ENCODE results near the gene AAGAB. TPM values are rescaled to one million over a fixed set of nuclear protein-coding genes. Genes with fewer than 3 reads are reported as not detected.

AAGAB gene
- total RNA-seq: 33.8 and 35.7 TPM in 2 replicates

GRCh38 chr15:67254238-67255175, at the start of gene AAGAB, which contains the start of gene IQCH:
Gene AAGAB (minus strand): TSS chr15:67254661. CDS start chr15:67254631, 30 bp downstream.
Gene IQCH (plus strand): TSS chr15:67254786. CDS start chr15:67254897, 111 bp downstream.

Other genes with a start within 250 kb of the AAGAB start
- 63.0 and 70.6 TPM in 2 replicates for gene SMAD3, start 189.1 kb downstream of the AAGAB start, total RNA-seq
- 1.1 and 1.7 TPM in 2 replicates for gene IQCH, start 125 bp upstream of the AAGAB start, total RNA-seq